Upper lobe of left lung (tissue), 6 donors: ENCODE results near the gene TREX2. TPM values are rescaled to one million over a fixed set of nuclear protein-coding genes. Genes with fewer than 3 reads are reported as not detected.

Source experiments
- ATAC-seq, 2 donors: fragments of 200-7000 bp; cut with Tn5 transposase; one replicate each; pipeline ENCODE4 v1.9.1; 2022; ENCODE audit warnings: mild to moderate bottlenecking in 2 of 2, moderate library complexity in 2 of 2; ENCODE audit not compliant: low FRiP score in 2 of 2
- DNase-seq, 2 donors: peaks; one replicate each; pipeline ENCODE4 v3.0.0-alpha.2; 2019 to 2020
- H3K27ac ChIP-seq, 4 donors: fragments of 200-600 bp; sonication (generic); one replicate each; pipeline ENCODE4 v1.5.1; 2016 to 2019
- H3K27me3 ChIP-seq, 4 donors: fragments of 200-600 bp; sonication (generic); one replicate each; pipeline ENCODE4 v1.5.1; 2017 to 2019
- H3K36me3 ChIP-seq, 4 donors: fragments of 200-600 bp; sonication (generic); one replicate each; pipeline ENCODE4 v1.5.1; 2016 to 2019
- H3K4me1 ChIP-seq, 4 donors: fragments of 200-600 bp; sonication (generic); one replicate each; pipeline ENCODE4 v1.5.1; 2018 to 2019
- H3K4me3 ChIP-seq, 4 donors: fragments of 200-600 bp; sonication (generic); one replicate each; pipeline ENCODE4 v1.5.1; 2017 to 2019; ENCODE audit warnings: mild to moderate bottlenecking in 2 of 4, moderate library complexity in 1 of 4
- H3K9me3 ChIP-seq, 4 donors: fragments of 200-600 bp; sonication (generic); one replicate each; pipeline ENCODE4 v1.5.1; 2018 to 2019
- EP300 ChIP-seq, 4 donors: sonication (generic); formaldehyde crosslinking; IDR thresholded peaks; one replicate each; pipeline ENCODE4 v1.5.1; 2017; ENCODE audit warnings: antibody characterized with exemption in 4 of 4, control low read depth in 2 of 4
- POLR2A ChIP-seq, 4 donors: fragments of 450-650 bp; IDR thresholded peaks; one replicate each; pipeline ENCODE4 v1.5.1; 2016 to 2017; ENCODE audit warnings: antibody characterized with exemption in 4 of 4, mild to moderate bottlenecking in 2 of 4
- POLR2AphosphoS5 ChIP-seq, 2 donors: sonication (generic); formaldehyde crosslinking; IDR thresholded peaks; one replicate each; pipeline ENCODE4 v1.5.1; 2017; ENCODE audit warnings: antibody characterized with exemption in 2 of 2
- WGBS, 2 donors: methylation state at CpG; one replicate each; pipeline ENCODE4 v1.1.5; 2017 to 2018; 5-methylcytosine and 5-hydroxymethylcytosine counted together
- total RNA-seq, 6 donors: library from RNA; depleted of rRNA in 4 of 6; stranded (reverse); fragments of >200 nt in 4 of 6; gene quantifications; one replicate each; pipeline versions ENCODE4 v1.1.0 to v1.2.1, GENCODE V29; 2016 to 2021
- TF ChIP-seq, protein P1 (sequence below), 6 experiments: fragments of 450-650 bp in 4 of 6; fragments of 200-600 bp in 2 of 6; sonication (generic) in 2 of 6; IDR thresholded peaks; one replicate each; pipeline ENCODE4 v1.5.1; 2016 to 2019; ENCODE audit warnings: antibody characterized with exemption in 6 of 6
- donor health status: DM: no; HTN: no; CAD: no; lungs with moderate emphysema.
- donor health status: DM: no; HTN: yes; CAD: no; lungs with severe emphysema.

TREX2 gene
- total RNA-seq, 6 donors from 2014 or later, result 0.97 to 7.3 (median 2.8) TPM

GRCh38 chrX:153459986-153460385 lies 14.1 kb upstream of the TREX2 start:
- H3K9me3 ChIP-seq, result no peaks in the 10 kb centered on the region
- 92 to 95% methylated on average over 3 to 4 of the region's 4 CpGs for WGBS, 2 donors
- no peaks in the 10 kb centered on the region for H3K4me1 ChIP-seq
- TF ChIP-seq POLR2A (IDR thresholded peaks at IDR 0.05) (no peak), POLR2AphosphoS5 (IDR thresholded peaks at IDR 0.05) (no peak), EP300 (IDR thresholded peaks at IDR 0.05) (no peak)
- TF ChIP-seq, protein P1, sequence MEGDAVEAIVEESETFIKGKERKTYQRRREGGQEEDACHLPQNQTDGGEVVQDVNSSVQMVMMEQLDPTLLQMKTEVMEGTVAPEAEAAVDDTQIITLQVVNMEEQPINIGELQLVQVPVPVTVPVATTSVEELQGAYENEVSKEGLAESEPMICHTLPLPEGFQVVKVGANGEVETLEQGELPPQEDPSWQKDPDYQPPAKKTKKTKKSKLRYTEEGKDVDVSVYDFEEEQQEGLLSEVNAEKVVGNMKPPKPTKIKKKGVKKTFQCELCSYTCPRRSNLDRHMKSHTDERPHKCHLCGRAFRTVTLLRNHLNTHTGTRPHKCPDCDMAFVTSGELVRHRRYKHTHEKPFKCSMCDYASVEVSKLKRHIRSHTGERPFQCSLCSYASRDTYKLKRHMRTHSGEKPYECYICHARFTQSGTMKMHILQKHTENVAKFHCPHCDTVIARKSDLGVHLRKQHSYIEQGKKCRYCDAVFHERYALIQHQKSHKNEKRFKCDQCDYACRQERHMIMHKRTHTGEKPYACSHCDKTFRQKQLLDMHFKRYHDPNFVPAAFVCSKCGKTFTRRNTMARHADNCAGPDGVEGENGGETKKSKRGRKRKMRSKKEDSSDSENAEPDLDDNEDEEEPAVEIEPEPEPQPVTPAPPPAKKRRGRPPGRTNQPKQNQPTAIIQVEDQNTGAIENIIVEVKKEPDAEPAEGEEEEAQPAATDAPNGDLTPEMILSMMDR (IDR thresholded peaks at IDR 0.05), result no peak
- no peak overlapping the region for H3K4me3 ChIP-seq
- DNase-seq, result no peak
- H3K36me3 ChIP-seq, result peaks cover 0 to 25% (median 10%) of the 10 kb centered on the region in 4 donors
- ATAC-seq, result no peak
- peaks cover 0 to 6% (median 0%) of the 10 kb centered on the region in 4 donors for H3K27me3 ChIP-seq
- no peak overlapping the region for H3K27ac ChIP-seq

- Histone ChIP-seq H3K36me3 (peaks cover 0 to 36% (median 14%) of the 10 kb centered on the region in 4 donors), H3K27me3 (peaks cover 0 to 6% (median 0%) of the 10 kb centered on the region in 4 donors), H3K27ac (no peak overlapping the region), H3K9me3 (no peaks in the 10 kb centered on the region), H3K4me3 (no peak overlapping the region), H3K4me1 (no peaks in the 10 kb centered on the region)
- 80 to 83% methylated on average over 4 of the region's 4 CpGs for WGBS, 2 donors
- TF ChIP-seq POLR2AphosphoS5 (IDR thresholded peaks at IDR 0.05) (no peak), POLR2A (IDR thresholded peaks at IDR 0.05) (no peak), EP300 (IDR thresholded peaks at IDR 0.05) (no peak)
- TF ChIP-seq, protein P1 (IDR thresholded peaks at IDR 0.05), result no peak
- ATAC-seq (no peak), DNase-seq (no peak)
Measured at GRCh38 chrX:153458476-153458875, 12.6 kb upstream of the TREX2 start.

GRCh38 chrX:153457827-153458466 lies 12.1 kb upstream of the TREX2 start:
- TF ChIP-seq EP300 (IDR thresholded peaks at IDR 0.05) (no peak), POLR2AphosphoS5 (IDR thresholded peaks at IDR 0.05) (no peak), POLR2A (IDR thresholded peaks at IDR 0.05) (no peak)
- TF ChIP-seq, protein P1 (IDR thresholded peaks at IDR 0.05), result no peak
- Histone ChIP-seq H3K9me3 (no peaks in the 10 kb centered on the region), H3K4me3 (no peak overlapping the region), H3K4me1 (no peaks in the 10 kb centered on the region), H3K27me3 (peaks cover 0 to 6% (median 0%) of the 10 kb centered on the region in 4 donors), H3K27ac (no peak overlapping the region), H3K36me3 (peaks cover 0 to 36% (median 14%) of the 10 kb centered on the region in 4 donors)
- 82 to 84% methylated on average over 7 to 17 of the region's 17 CpGs for WGBS, 2 donors
- DNase-seq (peak in 1 of 2 donors; percentile 32), ATAC-seq (no peak)

DNA sequence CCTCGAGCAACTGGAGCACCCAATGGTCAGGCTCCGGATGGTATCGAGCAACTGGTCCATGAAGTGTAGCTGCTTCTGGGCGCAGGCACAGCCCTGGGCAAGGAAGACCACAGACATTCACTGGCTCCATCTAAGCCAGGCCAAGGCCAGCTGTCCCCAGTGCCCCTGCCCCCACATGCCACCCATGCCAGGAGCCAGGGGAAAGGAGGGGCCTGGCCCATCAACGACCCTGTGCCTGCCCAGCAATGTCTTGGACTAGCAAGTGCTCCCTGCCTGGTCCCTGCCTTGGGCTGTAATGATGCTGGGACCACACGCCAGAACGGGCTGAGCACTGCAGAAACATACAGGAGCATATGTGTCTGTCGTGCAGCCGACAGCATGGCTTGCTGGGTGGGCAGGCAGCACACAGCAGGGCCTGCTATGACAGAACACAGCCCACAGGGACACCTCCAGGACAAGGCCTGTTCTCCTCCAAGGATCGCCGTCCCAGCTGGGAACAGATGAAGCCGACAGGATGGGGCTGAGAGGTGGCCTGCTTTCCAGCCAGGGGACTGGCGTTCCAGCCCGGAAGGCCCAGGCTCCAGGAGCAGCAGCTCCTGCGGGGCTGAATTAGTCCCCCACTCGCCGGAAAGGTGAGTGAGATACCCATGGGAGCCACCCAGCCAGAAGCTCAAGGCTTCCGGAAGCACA lies 11.4 kb upstream of the TREX2 start:
- Histone ChIP-seq H3K9me3 (no peaks in the 10 kb centered on the region), H3K27me3 (peaks cover 0 to 6% (median 0%) of the 10 kb centered on the region in 4 donors), H3K36me3 (peaks cover 0 to 36% (median 12%) of the 10 kb centered on the region in 4 donors), H3K4me3 (no peak overlapping the region), H3K27ac (no peak overlapping the region), H3K4me1 (no peaks in the 10 kb centered on the region)
- ATAC-seq (peak in 1 of 2 donors; percentile 9), DNase-seq (no peak)
- TF ChIP-seq POLR2A (IDR thresholded peaks at IDR 0.05), result no peak
- TF ChIP-seq POLR2AphosphoS5 (IDR thresholded peaks at IDR 0.05), result no peak
- no peak for TF ChIP-seq EP300 (IDR thresholded peaks at IDR 0.05)
- TF ChIP-seq, protein P1 (IDR thresholded peaks at IDR 0.05), result no peak
- WGBS, 2 donors, result 86% methylated on average over 16 of the region's 18 CpGs; no CpG with 5 or more reads in 1 of the 2 donors
